OCI-LY7 (cell line): ENCODE measurements around the gene COX7B2.

Source experiments
- EZH2phosphoT487 ChIP-seq: fragments of 200-600 bp; sonication (generic); IDR thresholded peaks from 2 replicates; pipeline ENCODE4 v1.6.1; 2018; ENCODE audit warnings: low read depth, borderline replicate concordance, mild to moderate bottlenecking, mixed run types, antibody characterized with exemption, low read length, moderate library complexity, mixed read lengths
- TF ChIP-seq, protein P1 (sequence below): fragments of 200-600 bp; sonication (generic); conservative IDR thresholded peaks from 2 replicates; pipeline ENCODE4 v1.5.1; 2014; ENCODE audit warnings: mild to moderate bottlenecking, antibody characterized with exemption, low read length, moderate library complexity, mixed read lengths

DNA sequence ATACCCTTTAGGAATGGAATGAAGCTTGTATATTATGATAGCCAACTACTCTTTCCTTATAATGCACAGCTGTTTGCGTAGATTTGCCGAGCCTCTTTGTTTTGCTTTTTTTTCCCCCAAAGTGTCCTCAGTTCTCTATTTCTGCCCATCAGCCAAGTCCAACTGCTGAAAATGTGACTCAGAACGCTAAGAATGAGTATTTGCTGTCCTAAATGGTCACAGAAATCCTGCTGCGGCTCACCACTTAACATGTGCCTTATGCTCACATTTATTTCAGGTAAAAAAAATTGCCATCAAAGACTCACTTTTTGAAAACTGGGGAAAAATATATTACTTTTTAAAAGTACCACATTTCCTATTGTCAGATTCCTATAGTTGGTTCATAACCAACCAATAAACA lies 47.4 kb upstream of the COX7B2 start:
- TF ChIP-seq, protein P1, sequence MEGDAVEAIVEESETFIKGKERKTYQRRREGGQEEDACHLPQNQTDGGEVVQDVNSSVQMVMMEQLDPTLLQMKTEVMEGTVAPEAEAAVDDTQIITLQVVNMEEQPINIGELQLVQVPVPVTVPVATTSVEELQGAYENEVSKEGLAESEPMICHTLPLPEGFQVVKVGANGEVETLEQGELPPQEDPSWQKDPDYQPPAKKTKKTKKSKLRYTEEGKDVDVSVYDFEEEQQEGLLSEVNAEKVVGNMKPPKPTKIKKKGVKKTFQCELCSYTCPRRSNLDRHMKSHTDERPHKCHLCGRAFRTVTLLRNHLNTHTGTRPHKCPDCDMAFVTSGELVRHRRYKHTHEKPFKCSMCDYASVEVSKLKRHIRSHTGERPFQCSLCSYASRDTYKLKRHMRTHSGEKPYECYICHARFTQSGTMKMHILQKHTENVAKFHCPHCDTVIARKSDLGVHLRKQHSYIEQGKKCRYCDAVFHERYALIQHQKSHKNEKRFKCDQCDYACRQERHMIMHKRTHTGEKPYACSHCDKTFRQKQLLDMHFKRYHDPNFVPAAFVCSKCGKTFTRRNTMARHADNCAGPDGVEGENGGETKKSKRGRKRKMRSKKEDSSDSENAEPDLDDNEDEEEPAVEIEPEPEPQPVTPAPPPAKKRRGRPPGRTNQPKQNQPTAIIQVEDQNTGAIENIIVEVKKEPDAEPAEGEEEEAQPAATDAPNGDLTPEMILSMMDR = no peak
- no peak for TF ChIP-seq EZH2phosphoT487
